K562 (cell line): ENCODE measurements around the gene LILRA6. TPM values are rescaled to one million over a fixed set of nuclear protein-coding genes. Genes with fewer than 3 reads are reported as not detected.
"Not testable (repeated sequence)": the region's sequence is repeated elsewhere in the genome, so short reads cannot be mapped to it uniquely, and the experiment has no call there.

ENCODE experiments used
- ATAC-seq: fragments of 200-7000 bp; cut with Tn5 transposase; 3 replicates; pipeline ENCODE4 v1.9.1; 2020; ENCODE audit warnings: moderate library complexity
- BruUV-seq: library from RNA; stranded (reverse); fragments of 400-500 nt; replicated peaks from 2 replicates; lab custom pipeline; 2021; lab: Mats Ljungman, UMichigan
- CTCF ChIA-PET: fragments of 300-600 bp; formaldehyde crosslinking; extraction: SDS; loops from one replicate; lab custom pipeline; 2021; ENCODE audit warnings: low intra/inter-chr PET ratio; lab: Yijun Ruan, JAX
- POLR2A ChIA-PET: fragments of 300-600, 350-650 bp; sonication (Branson Sonifier 250); formaldehyde crosslinking; extraction: SDS; loops from one replicate; lab custom pipeline; 2021; ENCODE audit warnings: antibody characterized with exemption, inconsistent platforms; lab: Yijun Ruan, JAX
- DNase-seq, 4 experiments: peaks; one replicate each; pipeline versions ENCODE4 v3.0.0 to v3.0.0-alpha.2; 2011 to 2018; ENCODE audit warnings: low spot score in 3 of 4, mixed read lengths in 3 of 4; ENCODE audit errors: extremely low read depth in 1 of 4
- FAIRE-seq: peaks from 2 replicates; lab custom pipeline; 2011; peaks lifted over from hg19 to GRCh38; lab: Jason Lieb, UNC
- H2AFZ ChIP-seq: 2 replicates; pipeline ENCODE4 v1.6.0; 2011; ENCODE audit warnings: low read depth, low read length, control low read depth, inconsistent platforms
- H3K27ac ChIP-seq: fragments of 200-600 bp; 3 replicates; pipeline ENCODE4 v1.8.0; 2011; ENCODE audit warnings: low read depth, mild to moderate bottlenecking, control low read depth, inconsistent platforms, low read length, moderate library complexity, mixed read lengths; ENCODE audit errors: extremely low read depth
- H3K27me3 ChIP-seq, 2 experiments: fragments of 300-600 bp in 1 of 2; 2 replicates in 1 of 2; 3 replicates in 1 of 2; pipeline versions ENCODE4 v1.6.0 to v1.8.0; 2011; ENCODE audit warnings: inconsistent platforms in 2 of 2, low read length in 2 of 2, mild to moderate bottlenecking in 1 of 2, mixed read lengths in 1 of 2, moderate library complexity in 1 of 2; ENCODE audit not compliant: control insufficient read depth in 2 of 2, insufficient read depth in 2 of 2
- H3K36me3 ChIP-seq: fragments of 300-600 bp; 3 replicates; pipeline ENCODE4 v1.8.0; 2011; ENCODE audit warnings: mild to moderate bottlenecking, low read length, inconsistent platforms; ENCODE audit not compliant: control insufficient read depth, insufficient read depth
- H3K4me1 ChIP-seq, 2 experiments: fragments of 200-600 bp in 1 of 2; replicated peaks in 1 of 2; 2 replicates in 1 of 2; 3 replicates in 1 of 2; pipeline versions ENCODE4 v1.5.1 to v1.8.0; 2011; ENCODE audit warnings: inconsistent platforms in 2 of 2, low read length in 2 of 2, mild to moderate bottlenecking in 1 of 2, mixed read lengths in 1 of 2, moderate library complexity in 1 of 2; ENCODE audit not compliant: control insufficient read depth in 2 of 2, insufficient read depth in 2 of 2
- H3K4me2 ChIP-seq: 2 replicates; pipeline ENCODE4 v1.6.1; 2011; ENCODE audit warnings: low read length, control low read depth, inconsistent platforms, mixed read lengths; ENCODE audit not compliant: insufficient read depth
- H3K4me3 ChIP-seq: fragments of 200-600 bp; sonication (generic), shearing (Covaris generic); 2 replicates; pipeline ENCODE4 v1.5.1; 2016; ENCODE audit warnings: control low read depth, inconsistent platforms
- H3K79me2 ChIP-seq: fragments of 200-600 bp; 3 replicates; pipeline ENCODE4 v1.8.0; 2011; ENCODE audit warnings: low read length, inconsistent platforms; ENCODE audit not compliant: control insufficient read depth, insufficient read depth
- H3K9ac ChIP-seq, 2 experiments: 2 replicates each; pipeline versions ENCODE4 v1.6.0 to v1.6.1; 2011; ENCODE audit warnings: low read depth in 2 of 2, low read length in 2 of 2, control low read depth in 1 of 2, inconsistent platforms in 1 of 2, mild to moderate bottlenecking in 1 of 2, mixed read lengths in 1 of 2; ENCODE audit not compliant: insufficient read depth in 1 of 2
- H3K9me1 ChIP-seq: one replicate; pipeline ENCODE4 v1.6.0; 2011; ENCODE audit warnings: inconsistent platforms, mild to moderate bottlenecking, low read length, moderate library complexity; ENCODE audit not compliant: control insufficient read depth, insufficient read depth
- H3K9me3 ChIP-seq: replicated peaks from 2 replicates; pipeline ENCODE4 v1.5.1; 2011; ENCODE audit warnings: low read depth, low read length, inconsistent platforms; ENCODE audit not compliant: control insufficient read depth, insufficient read depth
- H4K20me1 ChIP-seq: replicated peaks from 2 replicates; pipeline ENCODE4 v1.6.1; 2011; ENCODE audit warnings: low read length, inconsistent platforms, mixed read lengths; ENCODE audit not compliant: control insufficient read depth, insufficient read depth
- WGBS: fragments of 100-300 bp; shearing (Covaris generic); methylation state at CpG from one replicate; pipeline ENCODE4 v1.1.6; 2016; ENCODE audit warnings: low coverage, mixed read lengths; ENCODE audit not compliant: insufficient coverage; ENCODE audit errors: missing lambda C conversion rate; 5-methylcytosine and 5-hydroxymethylcytosine counted together
- in situ Hi-C: fragments of 300-500 bp; cut with MboI; formaldehyde crosslinking; loops from 4 replicates; pipeline ENCODE4 v1.15.0; 2018; ENCODE audit warnings: inconsistent platforms, mixed read lengths
- intact Hi-C: fragments of 100-400 bp; cut with micrococcal nuclease; formaldehyde crosslinking; loops from 2 replicates; pipeline ENCODE4 v1.14.2; 2022
- polyA plus RNA-seq, 8 experiments: library from polyadenylated mRNA; depleted of rRNA in 4 of 8; stranded (reverse) in 5 of 8; unstranded in 3 of 8; fragments of >200 nt; fragmentation: Nextera tagmentation in 2 of 8; fragmentation: Illumina TruSeq in 1 of 8; extraction: Ambion mirVana in 2 of 8; extraction: Trizol in 1 of 8; gene quantifications; 2 replicates each; pipeline versions ENCODE4 v1.2.1 to v1.2.3, GENCODE V29; 2011 to 2014; ENCODE audit warnings: inconsistent platforms in 1 of 8, missing spikeins in 1 of 8
- total RNA-seq, 7 experiments: library from RNA; depleted of rRNA in 6 of 7; stranded (reverse); fragments of >200 nt in 6 of 7; fragmentation: Illumina TruSeq in 2 of 7; extraction: Trizol in 2 of 7; gene quantifications; 2 replicates each; pipeline versions ENCODE4 v1.2.1 to v1.2.3, GENCODE V29; 2011 to 2021; ENCODE audit warnings: low replicate concordance in 1 of 7

The LILRA6 gene
- total and polyA plus RNA-seq, 9 of the 15 experiments (the other 6 are each of a cell fraction or from before 2014, with no cell fraction given): 0.03 TPM; not detected in 8

DNA sequence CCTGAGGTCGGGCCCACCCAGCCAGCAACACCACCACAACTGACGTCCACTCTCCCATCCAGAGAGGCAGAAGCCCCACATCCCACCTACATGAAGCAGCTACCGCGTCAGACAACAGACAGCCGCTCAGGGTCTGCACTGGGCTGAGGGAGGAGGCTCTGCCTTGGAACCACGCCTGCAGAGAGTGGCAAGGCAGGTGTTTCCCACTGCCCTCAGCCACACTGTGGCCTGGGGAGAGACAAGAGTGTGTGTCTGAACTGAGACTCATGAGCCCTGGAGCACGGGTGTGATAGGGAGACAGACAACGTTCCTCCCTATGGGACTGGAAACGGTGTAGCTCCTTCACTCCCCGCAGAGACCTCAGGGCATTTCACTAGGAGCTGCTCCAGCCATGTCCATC, 43.7 kb upstream of the LILRA6 start:
- not testable (repeated sequence) for BruUV-seq, FAIRE-seq

DNA sequence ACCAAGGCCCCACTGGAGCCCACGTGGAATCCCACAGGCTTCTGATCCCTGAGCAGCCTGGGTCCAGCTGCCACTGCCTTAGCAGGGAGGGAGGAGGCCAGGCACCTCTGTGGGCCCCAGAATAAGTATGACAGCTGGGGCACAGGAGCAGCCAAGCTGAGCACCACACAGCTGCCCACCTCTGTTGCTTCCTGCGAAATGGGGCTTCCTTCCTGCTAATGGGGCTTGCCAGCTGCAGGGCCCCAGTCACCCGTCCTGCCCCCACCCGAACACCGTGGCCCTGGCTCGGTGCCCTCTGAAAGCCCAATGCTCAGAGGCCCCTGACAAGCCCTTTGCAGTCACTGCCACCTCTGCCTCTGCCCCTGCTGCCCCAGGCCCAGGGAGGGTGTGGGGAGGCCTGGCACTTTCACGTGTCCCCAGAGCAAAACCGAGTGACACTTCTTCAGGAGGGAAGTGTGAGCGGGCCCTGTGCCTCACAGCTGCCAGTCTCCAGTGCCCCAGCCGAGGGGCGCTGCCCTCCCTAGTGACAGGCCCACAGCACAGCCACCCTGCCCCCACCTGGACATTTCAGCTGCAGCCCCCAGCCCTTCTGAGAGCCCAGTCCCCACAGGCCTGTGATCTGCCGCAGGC, 43.0 kb upstream of the LILRA6 start:
- FAIRE-seq, CTCF ChIA-PET, H2AFZ ChIP-seq, ATAC-seq, H3K4me2 ChIP-seq, H3K9me3 ChIP-seq, intact Hi-C loops, POLR2A ChIA-PET, H3K79me2 ChIP-seq, H3K27ac ChIP-seq, H3K9ac ChIP-seq, H3K36me3 ChIP-seq, H3K4me3 ChIP-seq, H3K9me1 ChIP-seq, H3K4me1 ChIP-seq, H4K20me1 ChIP-seq, in situ Hi-C loops, DNase-seq, BruUV-seq: not testable (repeated sequence)
- 1% methylated on average over 9 of the region's 12 CpGs for WGBS
- H3K27me3 ChIP-seq: peaks cover 19 to 54% of the 10 kb centered on the region in 2 experiments

More for the DNA sequence above, 43.7 kb upstream of the LILRA6 start:
- CTCF ChIA-PET, H3K4me1 ChIP-seq, H3K9me1 ChIP-seq, in situ Hi-C loops, H3K36me3 ChIP-seq, H3K27ac ChIP-seq, DNase-seq, H3K79me2 ChIP-seq, H3K4me3 ChIP-seq, H3K9ac ChIP-seq, ATAC-seq, H3K9me3 ChIP-seq, intact Hi-C loops, H4K20me1 ChIP-seq, H3K4me2 ChIP-seq, H2AFZ ChIP-seq, POLR2A ChIA-PET: not testable (repeated sequence)
- WGBS: 0% methylated on average over 5 of the region's 10 CpGs
- H3K27me3 ChIP-seq: peaks cover 19 to 50% of the 10 kb centered on the region in 2 experiments; a peak in 4 of 5 replicates
